ENCODE measurements around the gene DPM3.

The DPM3 gene

GRCh38 chr1:155092131-155092530 lies 48.2 kb downstream of the DPM3 start:
- DNase-seq: no peak

- DNase-seq: peak; percentile 83
These were observed 49.0 kb downstream of the DPM3 start for GRCh38 chr1:155091071-155092051.

Measured in activated T-cell treated with anti-CD3 and anti-CD28 coated beads, Interleukin-2, amount 50 U/mL, for 1 hour (primary cell).